ENCODE results near the gene STC2.

The STC2 gene

DNA sequence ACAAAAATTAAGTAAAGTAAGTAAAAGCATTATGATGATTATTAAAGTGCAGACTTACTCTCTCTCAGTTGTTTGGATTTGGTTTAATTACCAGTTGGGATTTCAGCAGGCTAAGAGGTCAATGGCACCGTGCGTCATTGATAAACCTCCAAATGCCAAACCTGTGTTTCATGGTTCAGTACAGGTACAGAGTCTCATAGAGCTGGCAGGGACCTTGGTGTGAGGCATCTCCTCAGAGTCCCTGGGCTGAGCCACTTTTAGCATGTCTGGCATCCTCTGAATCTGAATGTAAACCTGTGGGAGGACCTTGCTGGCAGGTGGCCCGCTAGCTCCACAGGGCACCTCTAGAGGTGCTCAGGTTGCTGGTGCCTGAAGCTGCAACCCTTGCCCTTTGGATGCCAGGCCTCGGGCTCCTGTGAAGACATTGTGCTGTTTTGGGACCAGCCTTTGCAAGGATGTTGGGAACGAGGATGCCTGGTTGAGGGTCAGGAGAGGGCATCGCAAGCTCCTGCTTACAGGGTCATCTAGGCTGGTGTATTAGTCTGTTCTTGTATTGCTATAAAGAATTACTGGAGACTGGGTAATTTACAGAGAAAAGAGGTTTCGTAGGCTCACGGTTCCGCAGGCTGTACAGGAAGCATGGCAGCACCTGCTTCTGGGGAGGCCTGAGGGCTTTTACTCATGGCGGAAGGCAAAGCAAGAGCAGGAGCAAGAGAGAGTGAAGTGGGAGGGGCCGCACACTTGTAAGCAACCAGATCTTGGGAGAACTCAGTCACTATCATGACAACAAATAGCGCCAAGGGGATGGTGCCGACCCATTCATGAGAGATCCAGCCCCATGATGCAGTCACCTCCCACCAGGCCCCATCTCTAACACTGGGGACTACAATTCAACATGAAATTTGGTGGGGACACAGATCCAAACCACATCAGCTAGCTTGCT is 14.9 kb upstream of the STC2 start:
- H3K4me3 ChIP-seq (ENCODE audit: low read length), result no peak overlapping the region
- no peak for TF ChIP-seq CTCF (IDR thresholded peaks at IDR 0.05; ENCODE audit: insufficient read depth, low read depth, low read length, missing control alignments)
- no peak for DNase-seq (ENCODE audit: low read depth)

GRCh38 chr5:173341961-173342430 is 13.8 kb upstream of the STC2 start:
- no peak overlapping the region for H3K4me3 ChIP-seq (ENCODE audit: low read length)
- no peak for TF ChIP-seq CTCF (IDR thresholded peaks at IDR 0.05; ENCODE audit: insufficient read depth, low read depth, low read length, missing control alignments)

GRCh38 chr5:173340984-173341383 is 12.8 kb upstream of the STC2 start:
- no peak for TF ChIP-seq CTCF (IDR thresholded peaks at IDR 0.05; ENCODE audit: insufficient read depth, low read depth, low read length, missing control alignments)
- no peak for DNase-seq (ENCODE audit: low read depth)
- H3K4me3 ChIP-seq (ENCODE audit: low read length), result no peak overlapping the region

More at GRCh38 chr5:173341961-173342430, 13.8 kb upstream of the STC2 start:
- DNase-seq (ENCODE audit: low read depth), result no peak

DNA sequence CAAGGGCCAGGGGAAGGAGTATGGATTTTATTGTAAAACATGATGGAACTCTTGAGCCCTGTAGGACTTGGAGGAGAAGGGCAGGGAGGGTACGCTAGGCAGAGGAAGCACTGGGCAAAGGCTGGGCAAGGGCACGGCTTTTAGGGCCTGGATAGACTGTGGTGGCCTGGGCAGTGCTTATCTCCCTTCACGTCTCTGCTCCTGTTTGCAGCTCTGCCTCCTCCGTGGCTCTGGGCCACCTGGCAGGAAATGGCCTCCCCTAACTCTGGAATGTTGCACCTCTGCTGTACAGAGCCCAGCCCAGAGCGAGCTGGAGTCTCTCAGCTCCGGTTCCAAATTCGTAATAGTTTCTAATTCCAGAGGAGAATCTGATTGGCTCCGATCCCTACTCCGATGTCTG is 12.2 kb upstream of the STC2 start:
- TF ChIP-seq CTCF (IDR thresholded peaks at IDR 0.05; ENCODE audit: insufficient read depth, low read depth, low read length, missing control alignments), result no peak
- H3K4me3 ChIP-seq (ENCODE audit: low read length), result no peak overlapping the region
- no peak for DNase-seq (ENCODE audit: low read depth)

- DNase-seq (ENCODE audit: low read depth), result no peak
- H3K4me3 ChIP-seq (ENCODE audit: low read length), result no peak overlapping the region
- no peak for TF ChIP-seq CTCF (IDR thresholded peaks at IDR 0.05; ENCODE audit: insufficient read depth, low read depth, low read length, missing control alignments)
Measured at GRCh38 chr5:173339286-173339685, 11.1 kb upstream of the STC2 start.

GRCh38 chr5:173338380-173339015 is 10.3 kb upstream of the STC2 start:
- DNase-seq (ENCODE audit: low read depth), result no peak
- no peak overlapping the region for H3K4me3 ChIP-seq (ENCODE audit: low read length)
- no peak for TF ChIP-seq CTCF (IDR thresholded peaks at IDR 0.05; ENCODE audit: insufficient read depth, low read depth, low read length, missing control alignments)
